Esophagus (tissue), 2 donors: Measurements from ENCODE around the gene GLO1. TPM values are rescaled to one million over a fixed set of nuclear protein-coding genes. Genes with fewer than 3 reads are reported as not detected.

Source experiments
- H3K27ac ChIP-seq, 2 donors: one replicate each; pipeline ENCODE4 v1.5.1; 2013; ENCODE audit warnings: low read depth in 2 of 2, mild to moderate bottlenecking in 2 of 2, inconsistent platforms in 1 of 2, low read length in 1 of 2, moderate library complexity in 1 of 2
- H3K27me3 ChIP-seq, 2 donors: one replicate each; pipeline ENCODE4 v1.6.1; 2013; ENCODE audit warnings: low read length in 2 of 2, control low read depth in 1 of 2, mild to moderate bottlenecking in 1 of 2; ENCODE audit not compliant: insufficient read depth in 2 of 2, control insufficient read depth in 1 of 2
- H3K36me3 ChIP-seq, 2 donors: one replicate each; pipeline ENCODE4 v1.6.1; 2013; ENCODE audit warnings: low read length in 1 of 2; ENCODE audit not compliant: control insufficient read depth in 2 of 2, insufficient read depth in 2 of 2
- H3K4me1 ChIP-seq, 2 donors: one replicate each; pipeline ENCODE4 v1.6.1; 2013; ENCODE audit warnings: low read length in 1 of 2; ENCODE audit not compliant: control insufficient read depth in 2 of 2, insufficient read depth in 2 of 2
- H3K4me3 ChIP-seq, 2 donors: one replicate each; pipeline ENCODE4 v1.5.1; 2013; ENCODE audit warnings: low read length in 2 of 2, mild to moderate bottlenecking in 2 of 2, low read depth in 1 of 2, moderate library complexity in 1 of 2
- H3K9me3 ChIP-seq, 2 donors: one replicate each; pipeline ENCODE4 v1.6.1; 2013; ENCODE audit warnings: mild to moderate bottlenecking in 2 of 2, low read depth in 1 of 2, low read length in 1 of 2, moderate library complexity in 1 of 2; ENCODE audit not compliant: control insufficient read depth in 2 of 2, insufficient read depth in 1 of 2
- WGBS, 2 donors: extraction: QIAGEN DNeasy Blood & Tissue Kit; methylation state at CpG; one replicate each; pipeline ENCODE4 v1.1.7; 2013; 5-methylcytosine and 5-hydroxymethylcytosine counted together
- polyA plus RNA-seq, 2 donors: library from polyadenylated mRNA; stranded (reverse); fragments of 200-250 nt; gene quantifications; one replicate each; pipeline ENCODE4 v1.2.3, GENCODE V29; 2013
- donor health status: healthy with polysubstance abuse.
- donor health status: Bipolar disorder and iron deficiency.

GLO1 gene
- polyA plus RNA-seq, 2 donors, result 58.8 to 82.5 TPM

DNA sequence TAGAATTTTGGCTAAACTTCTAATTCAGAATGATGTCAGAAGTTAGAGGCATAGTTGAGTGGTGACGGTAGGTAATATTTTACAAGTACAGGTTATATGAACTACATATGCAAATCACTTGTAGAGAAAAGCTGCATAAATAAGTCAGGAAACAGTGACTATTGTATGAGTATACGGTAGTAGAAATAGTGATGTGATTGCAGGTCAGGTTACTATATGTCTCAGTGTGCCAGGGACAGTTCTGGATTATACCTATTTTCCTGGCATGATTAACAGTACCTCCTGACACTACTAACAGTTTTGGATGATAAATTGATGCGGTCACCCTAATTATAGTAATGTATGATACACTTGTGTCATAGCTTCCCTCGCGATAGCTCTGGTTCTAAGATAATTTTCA, 21.4 kb upstream of the GLO1 start:
- no peak overlapping the region for H3K27ac ChIP-seq
- H3K36me3 ChIP-seq, result no peaks in the 10 kb centered on the region
- H3K27me3 ChIP-seq, result no peaks in the 10 kb centered on the region
- H3K4me1 ChIP-seq, result no peaks in the 10 kb centered on the region
- no peak overlapping the region for H3K4me3 ChIP-seq
- 68 to 76% methylated on average over 5 of the region's 5 CpGs for WGBS, 2 donors
- no peaks in the 10 kb centered on the region for H3K9me3 ChIP-seq

DNA sequence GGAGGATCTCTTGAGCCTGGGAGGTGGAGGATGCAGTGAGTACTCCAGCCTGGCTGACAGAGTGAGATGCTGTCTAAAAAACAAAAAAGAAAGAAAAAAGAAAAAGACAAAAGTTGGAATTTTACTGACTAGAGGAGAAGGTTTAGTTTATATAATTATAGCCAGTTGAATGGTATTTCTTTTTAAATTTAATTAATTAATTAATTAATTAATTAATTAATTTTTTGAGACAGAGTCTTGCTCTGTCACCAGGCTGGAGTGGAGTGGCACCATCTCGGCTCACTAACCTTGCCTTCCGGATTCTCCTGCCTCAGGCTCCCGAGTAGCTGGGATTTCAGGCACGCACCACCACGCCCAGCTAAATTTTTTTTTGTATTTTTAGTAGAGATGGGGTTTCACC, 20.8 kb upstream of the GLO1 start:
- Histone ChIP-seq H3K27ac (no peak overlapping the region), H3K36me3 (no peaks in the 10 kb centered on the region), H3K27me3 (no peaks in the 10 kb centered on the region), H3K4me1 (no peaks in the 10 kb centered on the region), H3K9me3 (no peaks in the 10 kb centered on the region), H3K4me3 (no peak overlapping the region)
- WGBS, 2 donors, result 94 to 97% methylated on average over 5 of the region's 5 CpGs

DNA sequence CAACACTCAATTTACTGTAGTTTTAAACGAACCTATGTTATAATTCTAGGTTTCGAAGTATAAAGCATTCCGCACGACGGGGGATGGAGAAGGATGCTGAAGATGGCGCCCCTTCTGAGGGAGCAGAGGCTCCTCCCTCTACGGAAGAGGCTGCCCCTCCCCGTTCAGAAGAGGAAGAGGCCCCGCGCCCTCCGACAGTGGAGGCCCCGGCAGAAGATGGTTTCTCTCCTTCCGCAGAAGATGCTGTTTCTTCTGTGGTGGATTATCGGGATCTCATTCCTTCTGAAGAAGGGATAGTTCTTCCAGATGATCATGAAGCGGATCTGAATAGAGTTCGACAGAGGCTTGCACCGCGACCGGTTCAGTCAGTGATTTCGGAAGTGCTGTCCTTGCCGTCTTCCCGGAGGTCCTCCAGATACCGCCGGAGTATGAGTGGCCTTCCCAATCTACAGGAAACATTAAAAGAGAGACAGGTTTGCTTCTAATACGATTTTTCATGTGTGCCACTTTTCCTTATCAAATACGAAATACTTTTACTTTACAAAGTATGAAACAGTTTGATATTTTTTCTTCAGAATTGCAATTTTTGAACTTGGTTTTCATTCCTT, 19.9 kb upstream of the GLO1 start:
- WGBS, 2 donors, result 92 to 94% methylated on average over 26 of the region's 26 CpGs
- no peaks in the 10 kb centered on the region for H3K36me3 ChIP-seq
- no peak overlapping the region for H3K4me3 ChIP-seq
- no peaks in the 10 kb centered on the region for H3K9me3 ChIP-seq
- H3K4me1 ChIP-seq, result no peaks in the 10 kb centered on the region
- H3K27ac ChIP-seq, result no peak overlapping the region
- H3K27me3 ChIP-seq, result no peaks in the 10 kb centered on the region

DNA sequence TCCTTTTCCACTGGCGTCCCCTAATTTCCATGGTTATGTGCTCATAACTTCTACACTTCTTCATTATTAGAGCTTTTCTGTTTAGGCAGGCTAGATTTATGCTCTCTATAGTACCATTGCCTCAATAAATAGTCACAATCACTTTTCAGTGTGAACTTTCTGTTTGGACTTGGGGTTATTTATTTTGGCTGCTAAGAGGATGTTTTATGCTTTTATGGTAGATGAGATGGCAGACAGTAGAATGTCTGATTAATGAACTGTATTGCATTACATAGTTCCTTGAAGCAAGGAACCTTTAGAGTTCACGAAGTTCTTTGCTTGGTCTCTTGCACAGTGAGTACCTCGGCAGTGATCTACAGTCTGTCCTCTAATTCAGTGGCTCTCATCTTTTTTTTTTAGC, 19.1 kb upstream of the GLO1 start:
- no peaks in the 10 kb centered on the region for H3K27me3 ChIP-seq
- H3K4me3 ChIP-seq, result no peak overlapping the region
- whole genome bisulfite sequencing, 2 donors, result 49 to 63% methylated on average over 3 of the region's 3 CpGs
- no peaks in the 10 kb centered on the region for H3K9me3 ChIP-seq
- no peaks in the 10 kb centered on the region for H3K36me3 ChIP-seq
- H3K4me1 ChIP-seq, result no peaks in the 10 kb centered on the region
- no peak overlapping the region for H3K27ac ChIP-seq

DNA sequence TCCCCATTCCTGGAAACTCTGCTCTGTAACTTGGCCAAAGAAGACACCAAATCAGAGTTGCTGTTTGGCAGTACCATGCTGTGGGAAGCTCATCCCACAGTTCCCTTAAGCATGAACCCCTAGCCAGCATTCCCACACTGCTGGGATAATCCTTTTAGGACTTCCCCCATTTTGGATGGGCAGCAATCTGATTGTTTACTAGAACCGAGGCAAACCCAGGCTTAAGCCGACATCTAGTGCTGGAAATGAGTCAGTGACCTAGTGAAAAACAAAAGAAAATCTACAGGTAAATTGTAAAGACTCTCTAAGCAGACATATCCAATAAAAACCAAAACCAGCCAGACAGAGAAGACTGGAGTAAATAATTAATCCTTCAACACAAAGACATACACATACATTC, 17.4 kb upstream of the GLO1 start:
- Histone ChIP-seq H3K27me3 (no peaks in the 10 kb centered on the region), H3K9me3 (no peaks in the 10 kb centered on the region), H3K27ac (no peak overlapping the region), H3K36me3 (no peaks in the 10 kb centered on the region), H3K4me3 (no peak overlapping the region), H3K4me1 (peaks cover 0 to 1% of the 10 kb centered on the region in 2 donors)
- WGBS, 2 donors, result 10 to 13% methylated on average over 2 of the region's 2 CpGs

DNA sequence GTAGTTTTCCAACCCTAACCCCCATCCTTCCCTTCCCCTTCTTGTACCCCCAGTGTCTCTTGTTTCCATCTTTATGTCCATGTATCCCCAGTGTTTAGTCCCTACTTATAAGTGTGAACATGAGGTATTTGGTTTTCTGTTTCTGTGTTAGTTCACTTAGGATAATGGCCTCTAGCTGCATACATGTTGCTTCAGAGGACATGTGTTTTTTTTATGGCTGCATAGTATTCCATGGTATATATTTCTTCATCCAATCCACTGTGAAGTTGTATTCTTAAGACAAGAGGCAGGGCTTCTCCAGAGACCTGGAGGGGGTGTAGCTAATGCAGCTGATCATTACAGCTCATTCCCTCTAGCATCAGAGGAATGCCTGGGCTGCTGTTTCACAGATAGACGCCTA, 16.4 kb upstream of the GLO1 start:
- Histone ChIP-seq H3K27ac (no peak overlapping the region), H3K9me3 (no peaks in the 10 kb centered on the region), H3K4me1 (peaks cover 0 to 4% of the 10 kb centered on the region in 2 donors), H3K36me3 (no peaks in the 10 kb centered on the region), H3K27me3 (no peaks in the 10 kb centered on the region), H3K4me3 (no peak overlapping the region)
- 94 to 100% methylated on average over 1 of the region's 1 CpG for WGBS, 2 donors

DNA sequence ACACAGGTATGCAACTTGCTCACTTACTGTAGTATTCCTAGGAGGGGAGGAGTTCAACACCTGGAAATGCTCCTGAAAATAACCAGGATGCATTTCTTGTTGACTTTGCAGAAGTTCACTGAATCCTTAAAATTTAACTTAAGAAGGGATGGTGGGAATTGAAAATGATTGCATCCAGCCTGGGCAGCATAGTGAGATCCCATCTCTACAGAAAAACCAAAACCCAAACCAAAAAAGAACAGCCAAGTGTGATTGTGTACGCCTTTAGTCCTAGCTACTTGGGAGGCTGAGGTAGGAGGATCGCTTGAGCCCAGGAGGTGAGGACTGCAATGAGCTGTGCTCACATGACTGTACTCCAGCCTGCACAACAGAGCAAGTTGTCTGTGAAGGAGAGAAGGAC, 13.9 kb upstream of the GLO1 start:
- Histone ChIP-seq H3K27ac (no peak overlapping the region), H3K4me1 (peaks cover 0 to 4% of the 10 kb centered on the region in 2 donors), H3K9me3 (no peaks in the 10 kb centered on the region), H3K36me3 (no peaks in the 10 kb centered on the region), H3K27me3 (no peaks in the 10 kb centered on the region), H3K4me3 (no peak overlapping the region)
- 98% methylated on average over 2 of the region's 2 CpGs for WGBS, 2 donors

DNA sequence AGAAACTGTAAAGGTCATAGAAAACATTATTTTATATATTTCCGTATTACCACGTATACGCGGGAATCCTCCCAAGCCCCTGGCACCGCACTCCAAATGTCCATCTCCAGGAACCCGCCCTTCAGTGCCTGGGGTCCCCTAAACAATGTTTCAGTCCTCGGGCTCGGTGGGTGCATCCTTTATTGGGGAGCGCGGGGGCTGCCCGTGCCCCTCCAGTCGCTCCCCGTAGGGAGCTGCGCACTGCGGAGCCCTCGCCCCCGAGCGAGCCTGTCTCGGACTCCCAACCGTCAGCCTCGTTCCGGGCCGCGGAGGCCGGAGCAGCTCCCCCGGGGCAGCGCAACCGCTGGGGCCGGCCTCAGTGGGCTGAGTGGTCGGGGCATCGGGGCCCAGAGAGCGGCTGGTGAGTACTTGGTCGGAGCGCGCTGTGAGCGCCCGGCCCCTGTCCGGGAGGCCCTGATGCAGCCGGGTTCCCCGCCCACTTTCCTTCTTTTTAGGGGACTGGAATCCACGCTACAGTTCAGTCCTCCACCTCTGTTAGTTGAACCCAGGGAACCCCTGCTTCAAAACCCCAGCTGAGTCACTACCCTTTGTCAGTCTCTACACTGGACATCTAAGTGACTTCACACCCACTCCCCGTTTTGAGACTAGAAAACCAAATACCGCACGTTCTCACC, 12.2 kb upstream of the GLO1 start, which contains the start of gene DNAH8:
TSS of gene DNAH8 (plus strand) at position 296 of the 674 bp plus-strand sequence. CDS start 7,499 bp downstream, outside the sequence.
- WGBS, 2 donors, result 7 to 8% methylated on average over 43 to 44 of the region's 44 CpGs
- Histone ChIP-seq H3K4me1 (peaks cover 0 to 4% of the 10 kb centered on the region in 2 donors), H3K36me3 (no peaks in the 10 kb centered on the region), H3K27ac (peak within 1 kb of the TSS in 1 of 2 donors; percentile 1), H3K9me3 (no peaks in the 10 kb centered on the region), H3K27me3 (no peaks in the 10 kb centered on the region), H3K4me3 (peak within 1 kb of the TSS; percentile 12 to 40)

DNA sequence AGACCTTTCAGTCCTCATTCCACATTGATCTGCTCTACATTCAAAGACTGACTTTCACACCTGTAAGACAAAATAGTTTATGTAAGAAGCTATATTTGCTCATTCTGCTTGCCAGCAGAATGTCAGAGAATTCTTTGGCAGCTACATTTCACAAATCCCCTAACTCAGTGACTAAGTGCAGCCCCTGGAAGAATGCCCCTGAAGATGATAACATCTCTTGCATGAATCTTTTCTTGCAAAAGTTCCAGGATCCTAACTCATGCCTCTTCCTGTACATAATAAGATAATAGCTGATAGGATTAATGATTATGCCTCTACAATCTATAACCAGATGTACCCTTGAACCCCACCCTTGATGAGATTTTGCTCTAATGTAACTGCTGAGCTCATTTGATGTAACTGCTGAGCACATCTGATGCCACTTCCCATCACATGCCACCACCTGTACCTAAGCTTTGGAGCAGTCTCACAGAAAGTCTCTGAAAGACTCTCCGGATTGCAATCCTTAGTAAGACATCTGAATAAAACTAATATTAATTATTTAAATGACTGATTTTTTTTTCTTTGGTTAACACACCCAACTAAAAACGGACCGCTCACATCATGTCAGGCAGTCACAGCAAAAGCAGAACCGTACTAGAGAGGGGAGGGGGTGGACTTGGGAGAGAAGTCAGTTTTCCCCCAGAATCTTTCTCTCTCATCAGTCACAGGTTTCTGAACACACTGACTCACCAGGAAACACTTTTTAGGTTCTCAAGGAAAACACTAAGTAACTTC, 11.5 kb upstream of the GLO1 start:
- Histone ChIP-seq H3K27me3 (no peaks in the 10 kb centered on the region), H3K27ac (no peak overlapping the region), H3K36me3 (no peaks in the 10 kb centered on the region), H3K9me3 (no peaks in the 10 kb centered on the region), H3K4me1 (peaks cover 0 to 4% of the 10 kb centered on the region in 2 donors), H3K4me3 (peak overlapping the region in 1 of 2 donors; percentile 12)
- WGBS, 2 donors, result 36 to 43% methylated on average over 4 of the region's 4 CpGs
